Astrocyte of the hippocampus (primary cell): ENCODE results near the gene STK17A.

Experiments used
- DNase-seq: peaks from one replicate; pipeline ENCODE4 v3.0.0; 2011; ENCODE audit warnings: low read depth, low spot score

STK17A gene

GRCh38 chr7:43658718-43659548 is 76.0 kb downstream of the STK17A start:
- peak; percentile 74 for DNase-seq

GRCh38 chr7:43659549-43659896 is 76.6 kb downstream of the STK17A start:
- no peak for DNase-seq

- no peak for DNase-seq
Measured at GRCh38 chr7:43660141-43660540, 77.2 kb downstream of the STK17A start.

- DNase-seq: no peak
Measured at GRCh38 chr7:43664681-43665080, 81.8 kb downstream of the STK17A start.

- DNase-seq: no peak
Measured at GRCh38 chr7:43666938-43667337, 84.0 kb downstream of the STK17A start.

- no peak for DNase-seq
Measured at GRCh38 chr7:43668035-43668434, 85.1 kb downstream of the STK17A start.

- peak; percentile 56 for DNase-seq
Measured at GRCh38 chr7:43669286-43670081, 86.6 kb downstream of the STK17A start.

- no peak for DNase-seq
Measured at GRCh38 chr7:43671521-43671920, 88.6 kb downstream of the STK17A start.

- peak; percentile 43 for DNase-seq
Measured at GRCh38 chr7:43673243-43673976, 90.5 kb downstream of the STK17A start.

- peak; percentile 84 for DNase-seq
Measured at GRCh38 chr7:43674559-43675436, 91.9 kb downstream of the STK17A start.
